ENCODE results near the gene SNRNP25.

The SNRNP25 gene

DNA sequence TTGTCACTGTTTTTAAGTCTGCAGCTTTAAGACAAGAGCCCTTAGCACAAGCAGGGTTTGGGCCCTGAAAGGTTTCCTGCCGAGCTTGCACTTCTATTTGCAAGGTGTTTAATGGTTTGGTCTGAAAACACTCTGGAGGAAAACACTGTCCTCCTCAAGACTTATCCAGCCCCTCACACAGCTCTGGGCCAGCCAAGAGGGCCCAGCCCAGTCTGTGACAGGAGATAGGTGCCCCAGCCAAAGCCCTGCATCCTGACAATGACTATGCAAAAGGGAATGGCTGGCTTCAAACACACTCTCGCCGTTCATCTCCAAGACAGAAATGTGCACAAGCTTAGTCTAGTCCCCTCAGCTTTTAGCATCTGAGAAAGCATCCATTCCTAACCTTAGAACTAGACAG is 51.3 kb downstream of the SNRNP25 start:
- peak; percentile 48 for DNase-seq

DNA sequence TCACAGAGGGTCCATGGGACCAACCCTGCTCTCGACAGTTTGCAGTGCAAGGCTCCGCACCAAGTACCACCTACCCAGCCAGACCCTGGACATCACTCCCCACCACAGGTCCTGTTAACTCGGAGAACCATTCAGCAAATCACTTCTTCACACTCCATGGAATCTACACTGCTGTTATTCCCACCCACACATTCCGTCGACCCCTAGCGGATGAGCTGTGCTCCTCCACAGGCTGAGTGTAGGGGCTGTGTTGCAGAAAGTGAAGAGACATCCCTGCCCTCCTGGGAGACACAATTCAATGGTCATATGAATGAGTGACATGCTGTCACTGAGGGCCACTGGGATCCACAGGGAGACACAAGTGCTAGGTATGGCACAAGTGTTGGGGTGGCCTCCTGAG is 51.9 kb downstream of the SNRNP25 start:
- no peak for DNase-seq

DNA sequence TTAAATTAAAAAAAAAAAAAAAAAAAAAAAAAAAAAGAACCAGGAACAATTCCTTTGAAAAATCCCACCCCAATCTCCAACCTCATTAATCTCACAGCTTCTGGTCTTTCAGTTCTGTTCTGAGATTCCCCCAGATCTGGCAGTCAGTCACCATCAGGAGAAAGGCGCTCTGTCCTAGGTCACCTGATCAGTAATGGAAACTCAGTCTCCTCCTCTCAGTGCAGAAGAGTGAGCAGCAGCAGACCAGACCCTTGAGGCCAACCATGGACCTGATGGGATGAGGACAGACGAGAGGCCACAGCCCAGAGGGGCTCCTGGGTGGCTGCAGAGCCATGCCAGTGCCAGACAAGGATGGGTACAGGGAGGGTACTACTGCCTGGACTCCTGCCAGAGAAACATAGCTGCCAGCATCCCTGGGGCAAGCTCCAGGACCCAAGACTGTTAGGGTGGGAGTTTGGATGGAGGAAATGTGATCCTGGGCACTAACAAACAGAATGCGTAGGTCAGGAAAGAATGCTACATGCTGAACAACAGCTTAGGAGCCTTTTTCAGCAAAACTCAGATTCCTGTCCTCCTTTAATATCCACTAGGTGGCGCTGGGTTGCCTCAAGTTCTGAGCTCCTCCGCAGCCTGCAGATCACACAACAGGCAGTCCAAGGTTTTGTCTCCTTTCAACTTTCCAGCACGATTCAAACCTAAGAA is 53.1 kb downstream of the SNRNP25 start:
- DNase-seq: peak; percentile 90

Measured in OCI-M1 (cell line).